Bronchial epithelial cell (primary cell): ENCODE data around the gene CEACAM21. TPM values are rescaled to one million over a fixed set of nuclear protein-coding genes. Genes with fewer than 3 reads are reported as not detected.

Experiments
- DNase-seq: peaks from one replicate; pipeline ENCODE4 v3.0.0-alpha.2; 2010; ENCODE audit warnings: low read depth
- FAIRE-seq: peaks from 2 replicates; lab custom pipeline; 2011; peaks lifted over from hg19 to GRCh38; lab: Jason Lieb, UNC
- H3K27me3 ChIP-seq: 2 replicates; pipeline ENCODE4 v1.5.1; 2011; ENCODE audit warnings: low read length; ENCODE audit not compliant: control insufficient read depth, insufficient read depth
- H3K36me3 ChIP-seq: 2 replicates; pipeline ENCODE4 v1.5.1; 2011; ENCODE audit warnings: low read length; ENCODE audit not compliant: control insufficient read depth, insufficient read depth
- H3K4me3 ChIP-seq: 2 replicates; pipeline ENCODE4 v1.5.1; 2011; ENCODE audit warnings: mild to moderate bottlenecking, low read depth, low read length, control low read depth
- CTCF ChIP-seq: IDR thresholded peaks from 2 replicates; pipeline ENCODE4 v1.5.1; 2011; ENCODE audit warnings: mild to moderate bottlenecking, moderate library complexity, low read length, control low read depth, inconsistent platforms; ENCODE audit not compliant: insufficient read depth, severe bottlenecking
- total RNA-seq: library from RNA; depleted of rRNA; stranded (reverse); fragments of >200 nt; gene quantifications from 2 replicates; pipeline ENCODE4 v1.2.1, GENCODE V29; 2014

The CEACAM21 gene
- total RNA-seq, 1 donor from 2014 or later = not detected

- Histone ChIP-seq H3K27me3 (peaks cover 19% of the 10 kb centered on the region), H3K4me3 (no peak overlapping the region), H3K36me3 (no peaks in the 10 kb centered on the region)
- TF ChIP-seq CTCF = no peak
- FAIRE-seq (no peak), DNase-seq (peak; percentile 1)
These were observed 12.0 kb upstream of the CEACAM21 start for GRCh38 chr19:41563854-41564514.

GRCh38 chr19:41564515-41565378 lies 11.2 kb upstream of the CEACAM21 start:
- TF ChIP-seq CTCF = no peak
- H3K36me3 ChIP-seq = no peaks in the 10 kb centered on the region
- H3K27me3 ChIP-seq = peaks cover 21% of the 10 kb centered on the region
- no peak overlapping the region for H3K4me3 ChIP-seq
- DNase-seq (no peak), FAIRE-seq (no peak)

- no peak for FAIRE-seq
- no peak for DNase-seq
- TF ChIP-seq CTCF = no peak
- H3K4me3 ChIP-seq = no peak overlapping the region
- peaks cover 21% of the 10 kb centered on the region for H3K27me3 ChIP-seq
- H3K36me3 ChIP-seq = no peaks in the 10 kb centered on the region
These were observed 10.6 kb upstream of the CEACAM21 start for GRCh38 chr19:41565379-41565720.

- no peaks in the 10 kb centered on the region for H3K36me3 ChIP-seq
- H3K4me3 ChIP-seq = no peak overlapping the region
- TF ChIP-seq CTCF = no peak
- no peak for FAIRE-seq
- peaks cover 23% of the 10 kb centered on the region for H3K27me3 ChIP-seq
- no peak for DNase-seq
These were observed 10.0 kb upstream of the CEACAM21 start for GRCh38 chr19:41566001-41566400.

GRCh38 chr19:41569481-41570150 lies 6.3 kb upstream of the CEACAM21 start:
- Histone ChIP-seq H3K27me3 (peaks cover 13% of the 10 kb centered on the region), H3K4me3 (no peak overlapping the region), H3K36me3 (no peaks in the 10 kb centered on the region)
- FAIRE-seq (no peak), DNase-seq (no peak)
- no peak for TF ChIP-seq CTCF
